ENCODE measurements around the gene TGFBR2.

DNA sequence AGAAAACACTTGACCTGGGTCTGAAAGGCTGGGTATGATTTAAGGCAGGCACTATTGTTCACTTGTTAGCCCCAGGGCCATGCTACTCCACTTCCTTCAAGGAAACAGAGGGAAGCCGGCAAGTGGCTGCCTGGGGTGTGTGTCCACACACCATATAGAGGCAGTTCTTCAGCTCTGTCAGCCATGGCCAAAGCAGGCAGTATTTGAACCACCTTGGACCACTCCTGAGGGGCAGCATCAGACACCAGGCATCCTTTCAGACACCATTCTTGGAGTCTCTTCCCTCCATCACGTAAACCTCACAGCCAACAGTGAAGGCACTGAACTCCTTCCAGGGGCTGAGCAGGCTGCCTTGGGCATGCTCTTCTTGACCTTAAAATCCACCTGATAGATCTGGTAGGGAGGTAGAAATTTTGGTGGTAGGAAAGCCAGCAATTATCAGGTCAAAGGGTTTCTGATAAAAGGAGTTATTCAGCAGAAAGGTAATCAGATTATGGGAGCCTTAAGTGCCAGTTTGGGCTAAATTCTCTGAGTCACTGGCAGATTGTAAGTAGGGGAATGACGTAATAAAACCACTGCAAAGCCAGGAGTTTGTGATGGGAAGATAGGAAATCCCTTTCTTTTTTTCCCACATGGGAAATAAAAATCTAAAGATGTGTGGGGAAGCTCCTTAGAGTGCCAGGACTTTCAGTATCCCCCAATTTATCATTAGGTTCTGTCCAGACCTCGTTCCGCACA, 20.2 kb downstream of the TGFBR2 start:
- TF ChIP-seq POLR2A (IDR thresholded peaks at IDR 0.05) = no peak
- TF ChIP-seq, protein P1, sequence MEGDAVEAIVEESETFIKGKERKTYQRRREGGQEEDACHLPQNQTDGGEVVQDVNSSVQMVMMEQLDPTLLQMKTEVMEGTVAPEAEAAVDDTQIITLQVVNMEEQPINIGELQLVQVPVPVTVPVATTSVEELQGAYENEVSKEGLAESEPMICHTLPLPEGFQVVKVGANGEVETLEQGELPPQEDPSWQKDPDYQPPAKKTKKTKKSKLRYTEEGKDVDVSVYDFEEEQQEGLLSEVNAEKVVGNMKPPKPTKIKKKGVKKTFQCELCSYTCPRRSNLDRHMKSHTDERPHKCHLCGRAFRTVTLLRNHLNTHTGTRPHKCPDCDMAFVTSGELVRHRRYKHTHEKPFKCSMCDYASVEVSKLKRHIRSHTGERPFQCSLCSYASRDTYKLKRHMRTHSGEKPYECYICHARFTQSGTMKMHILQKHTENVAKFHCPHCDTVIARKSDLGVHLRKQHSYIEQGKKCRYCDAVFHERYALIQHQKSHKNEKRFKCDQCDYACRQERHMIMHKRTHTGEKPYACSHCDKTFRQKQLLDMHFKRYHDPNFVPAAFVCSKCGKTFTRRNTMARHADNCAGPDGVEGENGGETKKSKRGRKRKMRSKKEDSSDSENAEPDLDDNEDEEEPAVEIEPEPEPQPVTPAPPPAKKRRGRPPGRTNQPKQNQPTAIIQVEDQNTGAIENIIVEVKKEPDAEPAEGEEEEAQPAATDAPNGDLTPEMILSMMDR (IDR thresholded peaks at IDR 0.05) = no peak
- TF ChIP-seq EP300 (IDR thresholded peaks at IDR 0.05) = peak in 1 of 2 donors; percentile 13
